NAMALWA (cell line): ENCODE data around the gene HSPA4.
"Not testable (repeated sequence)": the region's sequence is repeated elsewhere in the genome, so short reads cannot be mapped to it uniquely, and the experiment has no call there.

Experiments
- DNase-seq: peaks from one replicate; pipeline ENCODE4 v3.0.0-alpha.2; 2015; ENCODE audit warnings: low spot score

Gene HSPA4

GRCh38 chr5:133051542-133052316 lies at the start of gene HSPA4:
HSPA4 (plus strand) TSS chr5:133052013; CDS start chr5:133052251, 238 bp downstream.
- peak; percentile 99 for DNase-seq

- DNase-seq = no peak
Measured at GRCh38 chr5:133006653-133007052, 45.2 kb upstream of the HSPA4 start.

GRCh38 chr5:133008455-133008854 lies 43.4 kb upstream of the HSPA4 start:
- DNase-seq = not testable (repeated sequence)

GRCh38 chr5:133015466-133015865 lies 36.3 kb upstream of the HSPA4 start:
- no peak for DNase-seq

GRCh38 chr5:133017964-133018363 lies 33.8 kb upstream of the HSPA4 start:
- DNase-seq = no peak

- DNase-seq = not testable (repeated sequence)
Measured at GRCh38 chr5:133019471-133019870, 32.3 kb upstream of the HSPA4 start.

- peak; percentile 97 for DNase-seq
Measured at GRCh38 chr5:133025804-133026663, 25.8 kb upstream of the HSPA4 start, which contains the start of gene ZCCHC10. ZCCHC10 (minus strand) TSS chr5:133026549; CDS start chr5:133026537, 12 bp downstream.

GRCh38 chr5:133026664-133027153 lies 25.1 kb upstream of the HSPA4 start:
- no peak for DNase-seq

- DNase-seq = no peak
Measured at GRCh38 chr5:133029416-133029815, 22.4 kb upstream of the HSPA4 start.

- no peak for DNase-seq
Measured at GRCh38 chr5:133030343-133031005, 21.3 kb upstream of the HSPA4 start.

GRCh38 chr5:133032852-133033742 lies 18.7 kb upstream of the HSPA4 start:
- DNase-seq = peak; percentile 80

- no peak for DNase-seq
Measured at GRCh38 chr5:133034064-133034463, 17.7 kb upstream of the HSPA4 start.

- DNase-seq = no peak
Measured at GRCh38 chr5:133035224-133035623, 16.6 kb upstream of the HSPA4 start.

GRCh38 chr5:133036677-133037076 lies 15.1 kb upstream of the HSPA4 start:
- DNase-seq = not testable (repeated sequence)

GRCh38 chr5:133041157-133041784 lies 10.5 kb upstream of the HSPA4 start:
- DNase-seq = no peak

GRCh38 chr5:133041910-133042309 lies 9.9 kb upstream of the HSPA4 start:
- no peak for DNase-seq

- not testable (repeated sequence) for DNase-seq
Measured at GRCh38 chr5:133046560-133046959, 5.3 kb upstream of the HSPA4 start.

GRCh38 chr5:133047404-133047803 lies 4.4 kb upstream of the HSPA4 start:
- DNase-seq = no peak

GRCh38 chr5:133048993-133049725 lies 2.7 kb upstream of the HSPA4 start:
- no peak for DNase-seq

- DNase-seq = no peak
Measured at GRCh38 chr5:133049726-133050048, 2.1 kb upstream of the HSPA4 start.
